Effector CD4-positive, alpha-beta T cell (primary cell): Measurements from ENCODE around the gene GPR15.

Experiments used
- DNase-seq: peaks from one replicate; pipeline ENCODE4 v3.0.0-alpha.2; 2020

Gene GPR15

GRCh38 chr3:98532275-98532637 is 478 bp downstream of the GPR15 start:
- no peak for DNase-seq

DNA sequence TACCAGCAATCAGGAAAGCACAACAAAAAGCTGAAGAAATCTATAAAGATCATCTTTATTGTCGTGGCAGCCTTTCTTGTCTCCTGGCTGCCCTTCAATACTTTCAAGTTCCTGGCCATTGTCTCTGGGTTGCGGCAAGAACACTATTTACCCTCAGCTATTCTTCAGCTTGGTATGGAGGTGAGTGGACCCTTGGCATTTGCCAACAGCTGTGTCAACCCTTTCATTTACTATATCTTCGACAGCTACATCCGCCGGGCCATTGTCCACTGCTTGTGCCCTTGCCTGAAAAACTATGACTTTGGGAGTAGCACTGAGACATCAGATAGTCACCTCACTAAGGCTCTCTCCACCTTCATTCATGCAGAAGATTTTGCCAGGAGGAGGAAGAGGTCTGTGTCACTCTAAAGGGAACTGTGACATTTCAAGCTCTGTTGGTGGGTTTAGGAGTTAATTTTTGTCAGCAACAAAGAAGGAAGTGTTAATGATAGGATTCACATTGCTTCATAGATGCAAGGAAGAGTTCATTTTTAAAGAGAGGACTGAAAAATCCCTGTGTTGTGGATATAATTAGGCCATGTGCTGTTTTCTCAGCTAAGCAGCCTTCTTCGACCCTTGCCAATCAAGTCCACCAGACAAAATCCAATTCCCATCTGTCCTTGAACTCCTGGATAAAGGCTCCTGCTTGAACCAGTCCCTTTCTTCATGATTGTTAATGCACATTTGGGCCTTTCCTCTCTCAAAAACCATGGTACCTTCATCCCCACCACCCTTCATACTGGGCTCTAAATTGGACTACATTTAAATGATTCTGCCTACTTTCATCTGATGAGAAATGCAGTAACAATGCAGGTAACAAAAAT is 1.2 kb downstream of the GPR15 start:
- no peak for DNase-seq

- DNase-seq, result no peak
Observed at GRCh38 chr3:98534168-98534567, 2.4 kb downstream of the GPR15 start.

GRCh38 chr3:98534734-98535133 is 3.0 kb downstream of the GPR15 start:
- no peak for DNase-seq

DNA sequence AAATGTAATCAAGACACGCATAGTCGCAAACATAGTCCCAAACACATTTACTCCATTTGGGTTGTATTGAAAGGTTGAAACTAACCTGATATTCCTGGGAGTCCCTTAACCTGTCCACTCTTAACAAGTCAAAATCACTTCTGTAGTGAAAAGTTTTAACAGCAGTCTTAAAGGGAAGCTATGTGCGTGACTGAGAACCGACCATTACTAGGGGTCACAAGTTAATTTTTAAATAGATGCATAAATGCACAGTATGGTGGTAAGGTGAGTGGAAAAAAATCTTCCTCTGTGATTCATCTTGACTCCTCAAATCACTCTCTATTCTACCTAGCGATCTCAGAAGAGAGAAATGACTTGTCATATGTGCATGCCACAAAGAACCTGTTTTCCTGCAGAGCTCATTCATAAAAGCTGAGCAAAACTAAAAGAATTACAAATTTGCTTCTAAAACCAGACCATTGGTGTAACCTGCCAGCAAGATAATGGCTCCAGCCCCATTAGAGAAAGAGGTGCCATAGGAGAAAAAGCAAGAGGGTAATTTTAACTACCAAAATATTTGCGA is 4.8 kb downstream of the GPR15 start:
- no peak for DNase-seq

DNA sequence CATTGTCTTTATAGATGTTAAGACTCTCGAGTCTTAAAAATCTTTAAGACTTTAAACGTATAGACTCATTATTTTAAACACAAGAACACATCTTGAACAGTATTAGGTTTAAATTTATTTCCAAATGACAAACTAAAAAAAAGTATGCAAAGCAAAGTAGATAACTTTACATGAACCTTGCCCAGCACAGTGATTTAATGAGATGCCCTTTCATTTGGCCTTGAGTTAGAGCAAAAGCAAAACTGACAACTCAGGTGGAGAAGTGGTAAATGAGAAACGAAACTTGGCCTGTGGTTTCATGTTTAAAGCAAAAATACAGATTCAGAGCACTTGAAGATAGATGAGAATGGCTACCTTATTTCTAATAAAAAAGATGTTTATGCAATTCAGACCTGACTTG is 8.6 kb downstream of the GPR15 start:
- DNase-seq, result no peak

GRCh38 chr3:98541695-98542094 is 9.9 kb downstream of the GPR15 start:
- DNase-seq, result no peak

GRCh38 chr3:98542623-98543022 is 10.8 kb downstream of the GPR15 start:
- DNase-seq, result no peak

GRCh38 chr3:98545940-98546339 is 14.2 kb downstream of the GPR15 start:
- no peak for DNase-seq

- DNase-seq, result no peak
Observed at GRCh38 chr3:98548544-98548943, 16.8 kb downstream of the GPR15 start.

GRCh38 chr3:98550833-98551232 is 19.1 kb downstream of the GPR15 start:
- DNase-seq, result no peak

DNA sequence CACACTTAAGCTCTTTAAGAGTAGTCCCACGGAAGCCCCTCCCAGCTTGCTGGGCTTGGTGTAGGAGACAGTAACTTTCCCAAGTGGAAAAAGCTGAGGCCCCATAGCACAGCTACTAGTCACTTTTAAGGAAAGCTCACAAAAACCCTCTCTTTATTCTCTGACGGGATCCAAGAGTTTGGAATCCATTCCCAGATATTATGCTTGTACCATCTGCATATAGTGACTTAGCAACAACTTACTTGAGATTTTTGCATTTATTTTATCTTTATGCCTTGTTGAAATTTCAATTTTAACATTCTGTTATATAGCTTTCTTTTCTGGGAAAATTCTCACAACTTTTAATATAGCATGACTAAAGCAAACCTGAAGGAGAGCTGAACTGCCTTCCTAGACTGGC is 19.5 kb downstream of the GPR15 start:
- no peak for DNase-seq

- no peak for DNase-seq
Observed at GRCh38 chr3:98551754-98552153, 20.0 kb downstream of the GPR15 start.

GRCh38 chr3:98552232-98553020 is 20.6 kb downstream of the GPR15 start:
- DNase-seq, result no peak

GRCh38 chr3:98553021-98553563 is 21.3 kb downstream of the GPR15 start:
- no peak for DNase-seq

- no peak for DNase-seq
Observed at GRCh38 chr3:98553753-98554152, 22.0 kb downstream of the GPR15 start.

GRCh38 chr3:98554580-98554979 is 22.8 kb downstream of the GPR15 start:
- DNase-seq, result no peak

- no peak for DNase-seq
Observed at GRCh38 chr3:98555025-98555379, 23.2 kb downstream of the GPR15 start.

GRCh38 chr3:98556164-98557130 is 24.7 kb downstream of the GPR15 start:
- DNase-seq, result peak; percentile 47

DNA sequence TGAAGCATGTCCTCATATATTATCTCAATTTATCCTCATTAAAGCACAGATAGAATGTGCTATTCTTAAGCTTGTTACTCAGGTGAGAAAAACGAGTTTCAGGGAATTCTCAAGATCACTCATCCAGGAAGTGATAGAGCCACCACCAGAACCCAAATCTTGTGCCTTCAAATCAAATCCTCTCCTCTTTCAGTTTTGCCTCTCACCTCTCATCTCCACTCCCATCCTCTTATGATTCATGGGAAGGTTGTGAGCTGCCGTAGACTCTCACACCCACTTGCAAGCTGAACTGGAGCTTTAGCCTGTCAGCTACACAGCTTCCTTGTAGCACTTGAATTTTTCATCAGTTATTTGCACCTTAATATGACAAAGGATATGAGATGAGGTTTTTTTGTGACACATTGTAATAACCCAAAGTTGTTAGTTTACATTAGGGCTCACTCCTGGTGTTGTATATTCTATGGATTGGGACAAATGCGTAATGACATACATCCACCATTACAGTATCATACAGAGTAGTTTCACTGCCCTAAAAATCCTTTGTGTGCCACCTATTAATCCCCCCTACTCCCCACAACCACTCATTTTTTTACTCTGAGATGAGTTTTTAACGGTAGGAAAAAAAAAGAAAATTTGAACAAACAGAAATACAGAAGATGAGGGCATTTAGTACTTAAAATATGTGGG is 25.7 kb downstream of the GPR15 start:
- DNase-seq, result no peak

DNA sequence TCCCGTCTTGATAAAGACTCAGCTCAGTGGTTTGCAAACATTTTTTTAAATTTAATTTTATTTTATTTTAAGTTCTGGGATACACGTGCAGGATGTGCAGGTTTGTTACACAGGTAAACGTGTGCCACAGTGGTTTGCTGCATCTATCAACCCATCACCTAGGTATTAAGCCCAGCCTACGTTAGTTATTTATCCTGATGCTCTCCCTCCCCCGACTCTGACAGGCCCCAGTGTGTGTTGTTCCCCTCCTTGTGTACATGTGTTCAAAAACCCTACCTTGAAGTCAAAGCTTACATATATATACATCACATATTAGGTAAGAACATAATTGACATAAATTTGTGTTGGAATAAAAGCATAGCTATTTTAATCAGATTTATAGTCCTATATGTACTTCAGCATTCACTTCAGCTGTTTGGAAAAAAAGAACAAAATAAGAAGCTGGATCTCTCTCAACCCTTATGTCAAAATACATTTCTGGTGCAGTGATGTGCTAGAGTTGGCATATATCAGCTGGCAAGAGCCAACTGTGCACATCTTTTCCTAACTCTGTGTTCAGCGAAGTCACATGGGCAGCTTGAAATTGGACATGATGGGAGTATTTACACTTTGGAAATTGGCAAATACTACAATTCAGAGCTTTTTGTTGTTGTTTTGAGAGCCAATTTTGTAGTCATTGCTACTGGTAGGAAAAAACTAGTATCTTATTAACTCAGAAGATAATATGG is 26.5 kb downstream of the GPR15 start:
- no peak for DNase-seq
